Duodenal mucosa (tissue), 2 donors: Measurements from ENCODE around the gene ZBTB37.
"Not testable (repeated sequence)": the region's sequence is repeated elsewhere in the genome, so short reads cannot be mapped to it uniquely, and the experiment has no call there.

Experiments used
- H3K27ac ChIP-seq: one replicate; pipeline ENCODE4 v1.7.0; 2013; ENCODE audit warnings: low read depth, low read length
- H3K27me3 ChIP-seq, 2 donors: one replicate each; pipeline ENCODE4 v1.7.0; 2013; ENCODE audit warnings: low read length in 2 of 2, control low read depth in 1 of 2; ENCODE audit not compliant: insufficient read depth in 2 of 2, control insufficient read depth in 1 of 2
- H3K36me3 ChIP-seq, 2 donors: one replicate each; pipeline ENCODE4 v1.7.0; 2013; ENCODE audit warnings: low read length in 2 of 2, control low read depth in 1 of 2; ENCODE audit not compliant: insufficient read depth in 2 of 2, control insufficient read depth in 1 of 2
- H3K4me1 ChIP-seq, 2 donors: one replicate each; pipeline ENCODE4 v1.7.0; 2013; ENCODE audit warnings: low read length in 2 of 2, control low read depth in 1 of 2; ENCODE audit not compliant: insufficient read depth in 2 of 2, control insufficient read depth in 1 of 2
- H3K4me3 ChIP-seq, 2 donors: one replicate each; pipeline ENCODE4 v1.7.0; 2013; ENCODE audit warnings: low read length in 2 of 2, low read depth in 1 of 2
- H3K9ac ChIP-seq, 2 donors: one replicate each; pipeline ENCODE4 v1.7.0; 2013; ENCODE audit warnings: low read length in 2 of 2, low read depth in 1 of 2
- H3K9me3 ChIP-seq, 2 donors: one replicate each; pipeline ENCODE4 v1.7.0; 2013; ENCODE audit warnings: low read length in 2 of 2, control low read depth in 1 of 2; ENCODE audit not compliant: control insufficient read depth in 1 of 2

ZBTB37 gene

GRCh38 chr1:173876732-173877131 lies 8.6 kb downstream of the ZBTB37 start:
- no peak overlapping the region for H3K27ac ChIP-seq
- no peaks in the 10 kb centered on the region for H3K9me3 ChIP-seq
- H3K36me3 ChIP-seq: peaks cover 0 to 3% of the 10 kb centered on the region in 2 donors
- H3K9ac ChIP-seq: no peak overlapping the region
- no peak overlapping the region for H3K4me3 ChIP-seq
- H3K27me3 ChIP-seq: no peaks in the 10 kb centered on the region
- H3K4me1 ChIP-seq: no peaks in the 10 kb centered on the region

DNA sequence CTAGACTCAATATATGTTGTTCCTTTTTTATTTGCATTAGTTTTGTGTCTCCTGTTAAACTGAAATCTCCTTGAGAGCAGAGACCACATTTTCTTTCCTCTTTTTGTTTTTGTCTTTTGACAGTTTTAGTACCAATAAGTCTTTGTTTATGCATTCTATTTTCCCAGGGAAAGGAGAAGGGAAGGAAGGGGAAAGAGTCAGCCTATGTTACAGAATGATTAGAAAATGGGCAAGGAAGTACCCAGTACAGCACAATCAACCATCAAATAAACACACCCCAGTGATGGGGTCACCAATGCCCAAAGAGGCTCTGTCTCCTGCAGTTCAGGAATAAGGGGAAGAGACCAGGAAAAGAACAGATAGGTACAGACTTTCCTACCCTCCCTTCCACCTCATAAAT lies 10.1 kb downstream of the ZBTB37 start:
- Histone ChIP-seq H3K27ac (no peak overlapping the region), H3K9ac (no peak overlapping the region), H3K4me1 (no peaks in the 10 kb centered on the region), H3K4me3 (no peak overlapping the region), H3K27me3 (no peaks in the 10 kb centered on the region), H3K9me3 (no peaks in the 10 kb centered on the region), H3K36me3 (peaks cover 0 to 3% of the 10 kb centered on the region in 2 donors)

GRCh38 chr1:173881117-173881516 lies 12.9 kb downstream of the ZBTB37 start:
- not testable (repeated sequence) for H3K27me3 ChIP-seq, H3K4me3 ChIP-seq, H3K9ac ChIP-seq, H3K4me1 ChIP-seq, H3K36me3 ChIP-seq, H3K9me3 ChIP-seq, H3K27ac ChIP-seq

GRCh38 chr1:173884701-173885100 lies 16.5 kb downstream of the ZBTB37 start:
- no peaks in the 10 kb centered on the region for H3K27me3 ChIP-seq
- H3K4me3 ChIP-seq: no peak overlapping the region
- no peak overlapping the region for H3K9ac ChIP-seq
- peaks cover 8 to 12% of the 10 kb centered on the region in 2 donors for H3K36me3 ChIP-seq
- H3K9me3 ChIP-seq: no peaks in the 10 kb centered on the region
- no peak overlapping the region for H3K27ac ChIP-seq
- H3K4me1 ChIP-seq: no peaks in the 10 kb centered on the region

DNA sequence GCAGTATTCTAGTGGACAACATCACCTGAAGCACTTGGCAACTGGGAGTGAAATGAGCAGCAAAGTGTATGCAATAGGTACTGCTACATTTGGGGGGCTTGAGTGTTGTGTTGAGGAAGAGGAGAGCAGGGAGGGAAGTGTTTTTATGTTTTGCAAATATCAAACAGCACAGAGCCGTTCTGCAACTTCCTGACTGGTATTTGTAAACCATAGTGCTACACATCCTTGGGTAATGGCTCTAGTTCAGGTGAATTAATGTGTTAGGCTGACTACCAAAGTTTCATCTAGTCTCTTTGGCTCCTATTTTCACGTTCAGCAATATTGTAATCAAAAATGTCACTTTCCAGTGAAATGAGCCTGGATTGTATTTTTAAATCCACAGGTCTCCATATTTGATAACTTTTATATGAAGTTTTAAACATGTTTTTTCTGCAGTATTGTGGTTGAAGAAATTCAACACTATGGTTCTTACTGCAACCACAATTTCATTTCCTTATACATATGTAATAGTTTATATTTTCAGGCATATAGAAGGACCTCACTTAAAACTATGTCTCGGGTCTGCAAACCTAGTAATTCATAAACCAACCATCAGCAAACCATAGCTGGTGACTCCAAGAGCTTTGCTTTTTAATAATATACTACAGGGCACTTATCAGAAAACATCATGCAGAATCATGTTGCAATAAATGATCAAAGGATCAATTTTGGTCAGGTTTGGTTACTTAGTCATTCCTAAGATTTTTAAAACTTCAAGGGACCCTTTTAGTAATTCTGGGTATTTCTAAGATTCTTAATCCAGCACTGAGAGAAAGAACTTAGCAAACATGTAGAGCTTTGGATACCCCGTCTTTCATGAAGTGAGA lies 18.8 kb downstream of the ZBTB37 start:
- Histone ChIP-seq H3K4me3 (no peak overlapping the region), H3K9me3 (no peaks in the 10 kb centered on the region), H3K27ac (no peak overlapping the region), H3K36me3 (peaks cover 8 to 12% of the 10 kb centered on the region in 2 donors), H3K27me3 (no peaks in the 10 kb centered on the region), H3K4me1 (no peaks in the 10 kb centered on the region), H3K9ac (no peak overlapping the region)

GRCh38 chr1:173887627-173888026 lies 19.4 kb downstream of the ZBTB37 start:
- Histone ChIP-seq H3K27me3 (no peaks in the 10 kb centered on the region), H3K27ac (no peak overlapping the region), H3K9ac (no peak overlapping the region), H3K9me3 (no peaks in the 10 kb centered on the region), H3K4me1 (no peaks in the 10 kb centered on the region), H3K36me3 (peaks cover 8 to 12% of the 10 kb centered on the region in 2 donors), H3K4me3 (no peak overlapping the region)

GRCh38 chr1:173888749-173889148 lies 20.6 kb downstream of the ZBTB37 start:
- no peak overlapping the region for H3K27ac ChIP-seq
- peaks cover 8 to 12% of the 10 kb centered on the region in 2 donors for H3K36me3 ChIP-seq
- no peaks in the 10 kb centered on the region for H3K4me1 ChIP-seq
- no peak overlapping the region for H3K9ac ChIP-seq
- H3K9me3 ChIP-seq: no peaks in the 10 kb centered on the region
- no peaks in the 10 kb centered on the region for H3K27me3 ChIP-seq
- H3K4me3 ChIP-seq: no peak overlapping the region

DNA sequence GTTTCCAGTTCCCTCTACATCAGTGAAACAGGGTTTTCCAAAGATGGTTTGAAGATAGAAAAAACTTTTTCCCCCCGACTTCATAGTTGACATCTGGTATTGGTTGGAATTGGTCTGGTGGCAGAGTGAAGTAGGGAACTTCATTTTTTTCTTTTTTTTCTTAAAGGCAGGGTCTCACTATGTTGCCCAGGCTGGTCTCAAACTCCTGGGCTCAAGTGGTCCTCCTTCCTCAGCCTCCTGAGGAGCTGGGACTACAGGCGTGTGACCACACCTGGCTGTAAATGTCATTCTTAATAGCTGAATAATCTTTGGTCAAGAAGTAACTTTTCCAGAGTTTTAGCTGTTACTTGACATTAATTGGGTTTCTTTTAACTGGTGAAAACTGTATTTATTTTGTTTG lies 21.7 kb downstream of the ZBTB37 start:
- Histone ChIP-seq H3K27ac (no peak overlapping the region), H3K4me3 (no peak overlapping the region), H3K4me1 (no peaks in the 10 kb centered on the region), H3K27me3 (no peaks in the 10 kb centered on the region), H3K9ac (no peak overlapping the region), H3K36me3 (peaks cover 8 to 12% of the 10 kb centered on the region in 2 donors), H3K9me3 (no peaks in the 10 kb centered on the region)

DNA sequence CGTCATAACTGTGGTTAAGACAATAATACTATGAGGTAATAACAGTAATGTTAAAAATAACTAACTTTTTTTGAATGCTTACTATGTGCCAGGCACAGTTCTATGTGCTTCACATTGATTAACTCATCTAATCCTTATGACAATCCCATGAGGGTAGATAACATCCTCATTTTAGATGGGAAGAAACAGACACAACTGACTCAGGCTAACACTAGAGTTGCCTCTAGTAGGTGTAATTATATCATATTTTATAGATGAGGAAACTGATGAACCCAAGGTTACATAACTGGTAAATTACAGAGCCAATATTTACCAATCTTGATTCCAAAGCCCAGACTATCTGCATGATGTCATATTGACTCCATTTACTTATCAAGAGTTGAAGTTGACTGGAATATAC lies 25.4 kb downstream of the ZBTB37 start:
- Histone ChIP-seq H3K9me3 (no peaks in the 10 kb centered on the region), H3K4me1 (no peaks in the 10 kb centered on the region), H3K27me3 (no peaks in the 10 kb centered on the region), H3K9ac (no peak overlapping the region), H3K36me3 (no peaks in the 10 kb centered on the region), H3K4me3 (no peak overlapping the region), H3K27ac (no peak overlapping the region)

DNA sequence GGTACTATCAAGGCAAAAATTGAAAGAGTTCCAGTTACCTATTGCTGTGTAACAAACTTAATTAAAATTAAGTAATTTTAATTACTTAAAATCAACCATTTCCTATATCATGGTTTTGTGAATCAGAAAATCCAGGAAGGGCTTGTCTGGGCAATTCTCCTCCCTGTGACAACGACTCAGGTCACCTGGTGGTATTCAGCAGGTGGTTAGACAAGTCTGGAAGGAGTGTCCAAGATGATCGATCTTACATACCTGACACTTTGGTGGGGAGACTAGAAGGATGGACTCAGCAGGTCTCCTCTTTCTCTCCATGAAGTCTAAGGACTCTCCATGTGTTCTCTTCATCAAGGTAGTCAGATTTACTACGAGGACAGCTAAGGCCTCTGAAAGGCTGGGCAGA lies 26.0 kb downstream of the ZBTB37 start:
- Histone ChIP-seq H3K9ac (no peak overlapping the region), H3K4me3 (no peak overlapping the region), H3K27me3 (no peaks in the 10 kb centered on the region), H3K9me3 (no peaks in the 10 kb centered on the region), H3K36me3 (no peaks in the 10 kb centered on the region), H3K27ac (no peak overlapping the region), H3K4me1 (no peaks in the 10 kb centered on the region)
